Measurements from ENCODE around the gene VAV1.
"Not testable (repeated sequence)": the region's sequence is repeated elsewhere in the genome, so short reads cannot be mapped to it uniquely, and the experiment has no call there.

VAV1 gene

DNA sequence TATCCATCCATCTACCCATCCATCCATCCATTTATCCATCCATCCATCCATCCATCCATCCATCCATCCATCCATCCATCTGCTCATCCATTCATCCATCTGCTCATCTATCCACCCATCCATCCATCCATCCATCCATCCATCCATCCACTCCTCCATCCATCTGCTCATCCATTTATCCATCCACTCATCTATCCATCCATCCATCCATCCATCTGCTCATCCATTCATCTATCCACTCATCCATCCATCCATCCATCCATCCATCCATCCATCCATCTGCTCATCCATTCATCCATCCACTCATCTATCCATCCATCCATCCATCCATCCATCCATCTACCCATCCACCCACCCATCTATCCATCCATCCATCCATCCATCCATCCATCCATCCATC, 3.5 kb downstream of the VAV1 start:
- H3K27ac Mint-ChIP-seq = peak overlapping the region; percentile 78
- H3K9me3 Mint-ChIP-seq, H3K4me3 Mint-ChIP-seq, H3K27me3 Mint-ChIP-seq: not testable (repeated sequence)
- H3K36me3 Mint-ChIP-seq (ENCODE audit: low read depth) = peaks cover 56% of the 10 kb centered on the region
- intact Hi-C loops (cut with micrococcal nuclease) = loop anchor here (10.0 kb wide), 1 partner anchor 89 kb away; no protein-coding TSS in a partner anchor
- peaks cover 66% of the 10 kb centered on the region for H3K4me1 Mint-ChIP-seq (ENCODE audit: low read depth)

DNA sequence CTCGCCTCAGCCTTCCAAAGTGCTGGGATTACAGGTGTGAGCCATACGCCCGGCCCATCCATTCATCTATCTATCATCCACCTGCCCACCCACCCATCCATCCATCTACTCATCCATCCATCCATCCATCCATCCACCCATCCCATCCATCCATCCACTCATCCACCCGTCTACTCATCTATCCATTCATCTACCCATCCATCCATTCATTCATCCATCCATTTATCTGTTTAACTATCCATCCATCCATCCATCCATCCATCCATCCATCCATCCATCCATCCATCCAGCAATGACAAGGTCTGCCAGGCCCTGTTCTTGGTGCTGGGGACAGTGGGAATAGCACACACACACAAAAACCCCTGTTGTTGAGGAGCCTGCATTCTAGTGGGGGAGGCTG, 4.5 kb downstream of the VAV1 start:
- Mint-ChIP-seq H3K4me1 (ENCODE audit: low read depth) (peaks cover 65% of the 10 kb centered on the region), H3K36me3 (ENCODE audit: low read depth) (peaks cover 62% of the 10 kb centered on the region), H3K27me3 (no peaks in the 10 kb centered on the region), H3K4me3 (no peak overlapping the region), H3K9me3 (peaks cover 9% of the 10 kb centered on the region), H3K27ac (no peak overlapping the region)
- intact Hi-C loops (cut with micrococcal nuclease) = loop anchor here (10.0 kb wide), 1 partner anchor 88 kb away; no protein-coding TSS in a partner anchor

DNA sequence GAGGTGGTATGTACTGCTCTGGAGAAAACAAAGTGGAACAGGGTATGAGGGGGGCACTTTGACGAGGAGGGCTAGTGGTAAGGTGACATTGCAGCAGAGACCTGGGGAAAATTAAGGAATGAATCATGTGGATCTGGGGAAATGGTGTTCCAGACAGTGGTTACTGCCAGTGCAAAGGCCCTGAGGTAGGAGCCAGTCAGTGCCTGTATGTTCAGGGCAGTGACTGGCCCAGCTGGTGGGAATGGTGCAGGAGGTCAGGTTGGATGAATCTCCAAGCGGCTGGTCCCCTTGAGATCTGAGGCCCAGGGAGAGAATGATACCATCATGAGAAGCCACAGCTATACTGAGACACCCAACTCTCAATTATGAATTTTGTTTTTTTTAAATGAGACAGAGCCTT, 4.9 kb downstream of the VAV1 start:
- Mint-ChIP-seq H3K9me3 (peaks cover 9% of the 10 kb centered on the region), H3K27me3 (no peaks in the 10 kb centered on the region), H3K4me3 (no peak overlapping the region), H3K27ac (peak overlapping the region; percentile 45), H3K36me3 (ENCODE audit: low read depth) (peaks cover 61% of the 10 kb centered on the region), H3K4me1 (ENCODE audit: low read depth) (peaks cover 61% of the 10 kb centered on the region)
- intact Hi-C loops (cut with micrococcal nuclease) = loop anchor here (10.0 kb wide), 1 partner anchor 87 kb away; no protein-coding TSS in a partner anchor

DNA sequence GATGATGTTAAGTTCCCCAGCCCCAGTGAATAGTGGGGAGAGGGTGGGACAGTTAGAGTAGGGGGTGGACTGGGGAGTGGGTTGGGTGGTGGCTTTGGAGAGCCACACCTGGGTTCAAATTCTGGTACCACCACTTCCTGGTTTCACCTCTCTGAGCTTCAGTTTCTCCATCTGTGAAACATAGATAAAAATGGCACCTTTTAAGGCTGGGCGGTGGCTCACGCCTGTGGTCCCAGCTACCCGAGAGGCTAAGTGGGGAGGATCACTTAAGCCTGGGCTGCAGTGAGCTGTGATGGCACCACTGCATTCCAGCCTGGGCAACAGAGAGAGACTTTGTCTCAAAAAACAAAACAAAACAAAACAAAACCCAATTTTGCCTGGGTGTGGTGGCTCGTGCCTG, 5.9 kb downstream of the VAV1 start:
- Mint-ChIP-seq H3K36me3 (ENCODE audit: low read depth) (peaks cover 53% of the 10 kb centered on the region), H3K4me3 (no peak overlapping the region), H3K9me3 (peaks cover 9% of the 10 kb centered on the region), H3K27me3 (no peaks in the 10 kb centered on the region), H3K4me1 (ENCODE audit: low read depth) (peaks cover 63% of the 10 kb centered on the region), H3K27ac (peak overlapping the region; percentile 45)
- intact Hi-C loops (cut with micrococcal nuclease) = loop anchor here (10.0 kb wide), 1 partner anchor 86 kb away; no protein-coding TSS in a partner anchor

DNA sequence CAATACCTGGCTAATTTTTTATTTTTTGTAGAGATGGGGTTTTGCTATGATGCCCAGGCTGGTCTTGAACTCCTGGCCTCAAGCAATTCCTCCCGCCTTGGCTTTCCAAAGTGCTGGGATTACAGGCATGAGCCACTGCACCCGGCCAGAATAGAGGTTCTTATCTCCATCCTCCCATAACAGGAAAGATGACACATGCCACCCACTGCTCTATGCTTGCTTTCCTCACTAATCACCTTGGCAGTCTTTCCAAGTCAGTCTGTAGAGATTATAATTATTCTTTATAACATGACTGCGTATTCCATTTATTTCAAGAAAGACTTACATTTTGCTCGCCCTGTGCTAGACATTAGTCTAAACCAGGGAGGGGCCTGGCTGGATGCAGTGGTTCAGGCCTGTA, 6.7 kb downstream of the VAV1 start:
- Mint-ChIP-seq H3K4me3 (no peak overlapping the region), H3K27ac (no peak overlapping the region), H3K36me3 (ENCODE audit: low read depth) (peaks cover 60% of the 10 kb centered on the region), H3K9me3 (peaks cover 9% of the 10 kb centered on the region), H3K4me1 (ENCODE audit: low read depth) (peaks cover 57% of the 10 kb centered on the region), H3K27me3 (no peaks in the 10 kb centered on the region)
- intact Hi-C loops (cut with micrococcal nuclease) = loop anchor here (10.0 kb wide), 1 partner anchor 86 kb away; no protein-coding TSS in a partner anchor

DNA sequence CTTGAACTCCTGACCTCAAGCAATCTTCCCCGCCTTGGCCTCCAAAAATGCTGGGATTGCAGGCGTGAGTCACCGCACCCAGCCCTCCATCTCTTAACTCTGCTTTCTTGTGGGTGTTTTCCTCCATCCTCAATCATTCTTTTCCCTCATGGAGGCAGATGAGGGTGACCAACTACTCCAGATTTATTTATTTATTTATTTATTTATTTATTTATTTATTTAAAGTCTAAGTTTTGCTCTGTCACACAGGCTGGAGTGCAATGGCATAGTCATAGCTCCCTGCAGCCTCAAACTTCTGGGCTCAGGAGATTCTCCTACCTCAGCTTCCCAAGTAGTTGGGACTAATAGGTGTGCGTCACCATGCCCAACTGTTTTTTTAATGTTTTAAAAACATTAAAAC, 14.9 kb downstream of the VAV1 start:
- intact Hi-C loops (cut with micrococcal nuclease) = no loop called here
- H3K27ac Mint-ChIP-seq = no peak overlapping the region
- H3K9me3 Mint-ChIP-seq = no peaks in the 10 kb centered on the region
- peaks cover 72% of the 10 kb centered on the region for H3K36me3 Mint-ChIP-seq (ENCODE audit: low read depth)
- no peak overlapping the region for H3K4me3 Mint-ChIP-seq
- H3K27me3 Mint-ChIP-seq = no peaks in the 10 kb centered on the region
- peaks cover 54% of the 10 kb centered on the region for H3K4me1 Mint-ChIP-seq (ENCODE audit: low read depth)

DNA sequence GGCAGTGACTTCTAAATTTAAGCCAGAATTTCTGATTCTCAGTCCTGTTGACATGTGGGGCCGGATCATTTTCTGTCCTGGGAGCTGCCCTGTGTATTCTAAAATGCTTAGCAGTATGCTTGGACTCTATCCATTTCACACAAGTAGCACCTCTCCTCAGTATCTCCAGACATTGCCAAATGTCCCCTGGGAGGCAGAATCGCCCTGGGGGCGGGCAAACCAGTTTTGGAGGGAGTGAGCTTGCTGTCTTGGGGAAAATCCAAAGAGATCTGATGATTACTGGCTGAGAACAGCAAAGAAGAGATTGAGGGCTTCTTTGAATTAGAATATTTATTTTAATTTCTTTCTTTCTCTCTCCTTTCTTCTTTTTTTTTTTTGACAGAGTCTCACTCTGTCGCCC, 16.4 kb downstream of the VAV1 start:
- intact Hi-C loops (cut with micrococcal nuclease) = no loop called here
- H3K27me3 Mint-ChIP-seq = no peaks in the 10 kb centered on the region
- H3K36me3 Mint-ChIP-seq (ENCODE audit: low read depth) = peaks cover 78% of the 10 kb centered on the region
- H3K4me1 Mint-ChIP-seq (ENCODE audit: low read depth) = peaks cover 48% of the 10 kb centered on the region
- no peak overlapping the region for H3K27ac Mint-ChIP-seq
- no peak overlapping the region for H3K4me3 Mint-ChIP-seq
- H3K9me3 Mint-ChIP-seq = peaks cover 2% of the 10 kb centered on the region

DNA sequence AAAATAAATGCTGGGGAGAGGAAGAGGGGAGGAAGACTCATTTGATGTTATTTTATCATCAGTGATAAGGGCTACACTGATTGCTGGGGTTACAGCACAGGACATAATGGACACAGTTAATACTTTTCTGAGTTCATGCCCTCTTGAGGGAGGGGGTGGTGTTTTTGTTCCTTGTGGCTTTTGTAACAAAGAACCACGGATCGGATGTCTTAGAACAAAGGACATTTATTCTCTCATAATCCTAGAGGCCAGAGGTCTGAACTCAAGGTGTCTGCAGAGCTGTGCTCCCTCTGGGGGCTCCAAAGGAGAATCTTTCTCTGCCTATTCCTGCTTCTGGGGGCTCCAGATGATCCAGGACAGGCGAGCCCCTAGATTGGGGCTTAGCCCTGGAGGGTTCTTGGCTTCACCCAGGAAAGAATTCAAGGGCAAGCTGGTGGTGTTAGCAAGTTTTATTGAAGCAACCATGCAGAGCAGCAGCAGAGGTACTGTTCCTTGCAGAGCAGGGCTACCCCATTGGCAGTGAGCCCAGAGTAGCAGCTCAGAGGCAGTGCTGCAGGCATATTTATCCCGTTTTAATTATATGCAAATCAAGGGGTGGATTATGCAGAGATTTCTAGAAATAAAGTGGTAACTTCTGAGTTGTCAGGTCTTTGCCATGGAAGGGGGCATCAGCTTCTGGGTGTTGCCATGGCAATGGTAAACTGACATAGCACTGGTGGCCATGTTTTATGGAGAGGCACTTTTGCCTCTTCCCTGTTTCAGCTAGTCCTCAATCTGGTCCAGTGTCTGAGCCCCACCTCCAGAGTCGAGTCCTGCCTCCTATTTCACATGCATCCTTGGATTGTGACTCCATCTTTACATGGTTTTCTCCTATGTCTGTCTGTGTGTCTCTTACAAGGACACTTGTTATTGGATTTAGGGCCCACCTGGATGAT, 18.0 kb downstream of the VAV1 start:
- H3K4me3 Mint-ChIP-seq = no peak overlapping the region
- no peak overlapping the region for H3K27ac Mint-ChIP-seq
- peaks cover 49% of the 10 kb centered on the region for H3K4me1 Mint-ChIP-seq (ENCODE audit: low read depth)
- H3K36me3 Mint-ChIP-seq (ENCODE audit: low read depth) = peaks cover 78% of the 10 kb centered on the region
- H3K27me3 Mint-ChIP-seq = no peaks in the 10 kb centered on the region
- peaks cover 15% of the 10 kb centered on the region for H3K9me3 Mint-ChIP-seq
- intact Hi-C loops (cut with micrococcal nuclease) = no loop called here

DNA sequence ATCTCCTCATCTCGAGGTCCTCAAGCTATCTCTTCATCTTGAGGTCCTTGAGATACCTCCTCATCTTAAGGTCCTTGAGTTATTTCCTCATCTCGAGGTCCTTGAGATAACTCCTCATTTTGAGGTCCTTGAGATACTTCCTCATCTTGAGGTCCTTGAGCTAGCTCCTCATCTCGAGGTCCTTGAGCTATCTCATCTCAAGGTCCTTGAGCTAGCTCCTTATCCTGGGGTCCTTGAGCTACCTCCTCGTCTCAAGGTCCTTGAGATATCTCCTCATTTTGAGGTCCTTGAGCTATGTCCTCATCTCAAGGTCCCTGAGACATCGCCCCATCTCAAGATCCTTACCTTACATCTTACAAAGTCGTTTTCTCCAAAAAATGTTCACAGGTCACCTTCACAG, 18.7 kb downstream of the VAV1 start:
- H3K4me1 Mint-ChIP-seq (ENCODE audit: low read depth) = peaks cover 57% of the 10 kb centered on the region
- peaks cover 78% of the 10 kb centered on the region for H3K36me3 Mint-ChIP-seq (ENCODE audit: low read depth)
- no peak overlapping the region for H3K4me3 Mint-ChIP-seq
- intact Hi-C loops (cut with micrococcal nuclease) = no loop called here
- H3K27me3 Mint-ChIP-seq = no peaks in the 10 kb centered on the region
- peaks cover 15% of the 10 kb centered on the region for H3K9me3 Mint-ChIP-seq
- no peak overlapping the region for H3K27ac Mint-ChIP-seq

DNA sequence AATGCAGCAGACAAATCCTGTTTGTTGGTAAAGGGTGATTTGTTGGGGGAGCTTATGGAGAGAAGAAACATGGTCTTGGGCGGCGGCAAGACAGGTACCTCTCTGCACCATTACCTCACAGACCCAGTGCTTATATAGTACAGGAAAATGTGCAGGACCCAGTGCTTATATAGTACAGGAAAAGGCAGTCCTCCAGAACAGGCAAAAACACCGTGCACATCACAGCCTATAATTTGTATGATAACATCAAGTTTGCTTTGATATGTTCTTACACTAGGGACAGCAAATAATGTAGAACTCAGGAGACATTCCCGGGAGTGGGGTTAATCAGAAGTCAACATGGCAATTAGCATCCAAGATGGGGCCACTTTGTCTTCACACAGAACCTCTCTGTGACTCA, 20.9 kb downstream of the VAV1 start:
- peaks cover 77% of the 10 kb centered on the region for H3K36me3 Mint-ChIP-seq (ENCODE audit: low read depth)
- intact Hi-C loops (cut with micrococcal nuclease) = no loop called here

DNA sequence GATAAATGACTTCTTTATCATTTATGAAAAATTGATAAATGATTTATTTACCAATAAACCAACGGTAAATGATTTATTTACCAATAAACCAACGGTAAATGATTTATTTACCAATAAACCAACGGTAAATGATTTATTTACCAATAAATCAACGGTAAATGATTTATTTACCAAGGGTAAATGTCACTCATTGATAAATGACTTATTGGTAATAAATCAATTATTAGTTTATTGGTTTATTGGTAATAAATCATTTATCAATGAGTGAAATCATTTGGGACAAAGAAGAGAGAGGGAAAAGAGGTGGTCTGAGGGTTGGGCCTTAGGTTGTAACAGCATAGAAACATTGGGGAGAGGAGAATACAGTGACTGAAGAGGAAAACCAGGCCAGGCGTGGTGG, 21.5 kb downstream of the VAV1 start:
- no peak overlapping the region for H3K4me3 Mint-ChIP-seq
- H3K27me3 Mint-ChIP-seq = no peaks in the 10 kb centered on the region
- H3K36me3 Mint-ChIP-seq (ENCODE audit: low read depth) = peaks cover 72% of the 10 kb centered on the region
- peaks cover 15% of the 10 kb centered on the region for H3K9me3 Mint-ChIP-seq
- intact Hi-C loops (cut with micrococcal nuclease) = no loop called here
- peaks cover 66% of the 10 kb centered on the region for H3K4me1 Mint-ChIP-seq (ENCODE audit: low read depth)
- no peak overlapping the region for H3K27ac Mint-ChIP-seq

More for the DNA sequence above, 20.9 kb downstream of the VAV1 start:
- Mint-ChIP-seq H3K4me1 (ENCODE audit: low read depth) (peaks cover 68% of the 10 kb centered on the region), H3K27me3 (no peaks in the 10 kb centered on the region), H3K27ac (no peak overlapping the region), H3K9me3 (peaks cover 15% of the 10 kb centered on the region), H3K4me3 (no peak overlapping the region)

DNA sequence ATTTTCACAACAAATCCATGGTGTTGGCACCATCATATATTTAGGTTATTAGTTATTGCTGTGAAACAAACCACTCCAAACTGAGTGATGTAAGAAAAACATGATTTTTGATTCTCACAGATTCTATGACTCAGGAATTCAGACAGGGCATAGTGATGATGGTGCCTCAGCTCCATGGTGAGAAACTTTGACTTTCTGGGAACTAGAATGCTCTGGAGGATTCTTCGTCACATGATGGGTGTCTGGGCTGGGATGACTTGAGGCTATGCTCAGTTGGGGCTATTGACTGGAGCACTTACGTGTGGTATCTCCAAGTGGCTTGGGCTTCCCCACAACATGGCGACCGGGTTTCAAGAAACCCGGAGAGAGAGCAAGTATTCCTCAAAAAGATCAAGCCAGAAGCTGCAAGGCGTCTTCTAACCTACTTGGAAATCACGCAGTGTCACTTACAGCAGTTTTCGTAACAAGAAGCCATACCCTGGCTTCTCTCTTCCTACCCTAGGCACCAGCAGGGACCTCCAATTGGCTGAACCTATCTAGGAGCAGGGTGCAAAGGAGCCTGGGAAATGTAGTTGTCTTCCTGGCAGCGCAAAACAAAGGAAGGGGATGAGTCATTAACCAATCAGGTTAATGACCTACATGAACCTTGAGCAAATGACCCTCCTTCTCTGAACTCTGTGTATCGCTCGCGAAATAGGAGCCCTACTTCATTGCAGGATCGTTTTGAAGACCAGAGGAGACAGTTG, 22.4 kb downstream of the VAV1 start:
- Mint-ChIP-seq H3K27ac (no peak overlapping the region), H3K4me1 (ENCODE audit: low read depth) (peaks cover 66% of the 10 kb centered on the region), H3K27me3 (no peaks in the 10 kb centered on the region), H3K9me3 (peaks cover 15% of the 10 kb centered on the region), H3K4me3 (no peak overlapping the region), H3K36me3 (ENCODE audit: low read depth) (peaks cover 69% of the 10 kb centered on the region)
- intact Hi-C loops (cut with micrococcal nuclease) = no loop called here

DNA sequence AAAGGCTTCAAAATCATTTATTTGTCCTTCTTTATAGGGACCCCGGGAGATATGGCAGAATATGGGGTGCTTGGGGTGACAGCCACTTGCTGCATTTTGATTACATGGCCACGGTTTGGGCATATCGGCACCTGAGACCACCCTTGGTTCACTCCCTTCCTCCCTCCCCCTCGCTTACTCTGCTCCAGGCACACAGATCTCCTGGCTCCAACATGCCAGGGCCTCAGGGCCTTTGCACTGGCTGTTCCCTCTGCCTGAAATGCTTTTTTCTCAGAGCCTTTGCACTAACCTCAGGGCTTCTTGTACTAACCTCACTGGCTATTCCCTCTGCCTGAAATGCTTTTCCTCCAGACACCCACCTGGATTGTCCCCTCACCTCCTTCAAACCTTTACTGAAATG, 23.8 kb downstream of the VAV1 start:
- Mint-ChIP-seq H3K27ac (peak overlapping the region; percentile 1), H3K27me3 (no peaks in the 10 kb centered on the region), H3K4me1 (ENCODE audit: low read depth) (peaks cover 71% of the 10 kb centered on the region), H3K9me3 (peaks cover 15% of the 10 kb centered on the region), H3K4me3 (no peak overlapping the region), H3K36me3 (ENCODE audit: low read depth) (peaks cover 65% of the 10 kb centered on the region)
- intact Hi-C loops (cut with micrococcal nuclease) = no loop called here

DNA sequence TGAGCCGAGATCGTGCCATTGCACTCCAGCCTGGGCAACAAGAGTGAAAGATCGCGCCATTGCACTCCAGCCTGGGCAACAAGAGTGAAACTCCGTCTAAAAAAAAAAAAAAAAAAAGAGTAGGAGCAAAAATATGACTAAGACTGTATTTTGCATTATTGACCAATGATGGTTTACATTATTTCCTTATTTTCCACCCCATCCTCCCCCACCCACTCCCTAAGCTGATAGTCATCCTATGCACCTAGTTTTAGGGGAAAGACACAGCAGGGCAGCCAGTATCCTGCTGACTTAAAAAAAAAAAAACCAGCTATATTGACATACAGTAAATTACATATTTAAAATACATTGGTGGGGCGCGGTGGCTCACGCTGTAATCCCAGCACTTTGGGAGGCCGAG, 25.1 kb downstream of the VAV1 start:
- H3K36me3 Mint-ChIP-seq (ENCODE audit: low read depth) = peaks cover 55% of the 10 kb centered on the region
- H3K27ac Mint-ChIP-seq = peak overlapping the region; percentile 1
- H3K9me3 Mint-ChIP-seq = peaks cover 15% of the 10 kb centered on the region
- no peaks in the 10 kb centered on the region for H3K27me3 Mint-ChIP-seq
- intact Hi-C loops (cut with micrococcal nuclease) = no loop called here
- no peak overlapping the region for H3K4me3 Mint-ChIP-seq
- H3K4me1 Mint-ChIP-seq (ENCODE audit: low read depth) = peaks cover 73% of the 10 kb centered on the region
